Measurements from ENCODE around the gene C22orf39.

- TF ChIP-seq EZH2 (optimal IDR thresholded peaks at IDR 0.05; ENCODE audit: low read depth, low read length) (no peak), CTCF (IDR thresholded peaks at IDR 0.05; ENCODE audit: low read length) (no peak)
These were observed 6.2 kb upstream of the C22orf39 start for GRCh38 chr22:19453718-19454117.
